GM12872 (cell line): Measurements from ENCODE around the gene MPP1.

Experiments used
- CTCF ChIP-seq: IDR thresholded peaks from 3 replicates; pipeline ENCODE4 v1.5.1; 2011; ENCODE audit warnings: low read depth, mild to moderate bottlenecking, low read length, moderate library complexity; ENCODE audit not compliant: insufficient read depth

MPP1 gene

GRCh38 chrX:154729439-154729838 lies 75.8 kb downstream of the MPP1 start:
- TF ChIP-seq CTCF: no peak
